8988T (cell line): ENCODE measurements around the gene P3H2.

Experiments used
- DNase-seq: peaks from one replicate; pipeline ENCODE4 v3.0.0; 2011

Gene P3H2

DNA sequence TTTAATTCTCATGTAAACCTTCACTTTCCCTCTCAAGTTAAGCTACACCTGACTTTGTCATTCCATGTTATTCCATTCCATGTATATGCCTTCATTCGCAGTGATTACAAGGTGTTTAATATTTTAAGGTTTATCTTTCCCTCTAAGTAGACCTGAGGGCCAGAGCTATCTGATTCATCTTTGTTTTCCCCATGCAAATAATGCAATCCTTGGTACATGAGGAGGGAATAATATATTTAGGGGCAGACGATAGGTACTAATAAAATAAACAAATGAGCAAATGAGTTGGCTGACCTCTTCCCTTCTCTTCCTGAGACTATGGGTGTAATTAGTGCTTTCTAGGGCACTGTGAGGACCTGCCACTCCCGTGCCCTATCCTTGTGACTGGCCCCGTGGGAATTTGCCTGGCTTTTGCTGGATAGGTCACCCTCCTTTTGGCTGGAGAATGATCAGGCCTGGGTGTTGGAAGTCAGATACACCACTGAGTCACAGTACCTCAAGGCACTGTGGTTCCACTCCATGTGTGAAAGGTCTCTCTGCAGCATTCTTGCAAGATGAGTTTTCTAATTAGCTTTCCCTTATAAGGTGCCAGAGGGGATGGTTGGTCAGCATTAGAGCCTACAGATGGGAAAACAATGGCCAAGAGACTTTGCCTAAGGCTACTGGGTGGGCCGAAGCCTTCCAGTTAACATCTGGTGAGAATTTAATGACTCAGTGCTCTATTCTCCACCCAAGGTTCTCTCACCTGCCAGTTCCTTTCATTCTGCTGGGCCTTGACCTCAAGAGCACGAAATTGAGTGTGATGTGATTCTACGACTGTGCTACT lies 183.2 kb downstream of the P3H2 start:
- DNase-seq = no peak

DNA sequence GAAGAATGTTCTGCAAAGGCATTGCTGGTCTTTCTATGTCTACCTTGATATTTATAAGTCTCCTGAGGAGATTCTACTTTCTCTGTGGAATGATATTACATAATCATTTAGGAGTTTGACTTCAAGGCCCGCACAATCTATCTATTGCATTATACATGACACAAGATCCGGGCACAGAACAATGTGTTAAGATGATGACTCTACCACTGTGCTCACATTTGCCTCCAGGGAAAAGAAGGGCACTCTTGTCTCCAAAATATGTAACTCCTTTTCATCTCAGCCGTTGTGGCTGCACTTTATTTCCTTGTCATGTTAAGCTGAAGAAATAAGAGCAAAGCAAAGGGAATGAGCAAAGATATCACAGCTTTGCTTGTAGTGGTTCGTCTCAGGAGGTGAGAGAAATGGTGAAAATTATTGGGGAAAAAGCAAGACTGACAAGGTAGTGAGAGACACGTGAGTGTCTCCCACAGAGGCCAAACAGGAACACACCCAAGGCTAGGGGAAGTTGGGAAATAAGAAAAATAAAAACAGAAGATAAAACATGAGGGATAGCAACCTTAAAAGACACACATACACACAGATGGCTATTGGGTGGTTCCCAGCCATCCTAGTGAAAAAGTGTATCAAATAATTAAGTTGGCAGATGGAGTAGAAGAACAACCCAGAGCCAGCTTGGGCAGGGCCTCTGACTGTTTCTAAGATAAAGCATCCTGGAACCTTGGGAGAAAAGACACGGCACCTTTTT lies 184.3 kb downstream of the P3H2 start:
- no peak for DNase-seq

DNA sequence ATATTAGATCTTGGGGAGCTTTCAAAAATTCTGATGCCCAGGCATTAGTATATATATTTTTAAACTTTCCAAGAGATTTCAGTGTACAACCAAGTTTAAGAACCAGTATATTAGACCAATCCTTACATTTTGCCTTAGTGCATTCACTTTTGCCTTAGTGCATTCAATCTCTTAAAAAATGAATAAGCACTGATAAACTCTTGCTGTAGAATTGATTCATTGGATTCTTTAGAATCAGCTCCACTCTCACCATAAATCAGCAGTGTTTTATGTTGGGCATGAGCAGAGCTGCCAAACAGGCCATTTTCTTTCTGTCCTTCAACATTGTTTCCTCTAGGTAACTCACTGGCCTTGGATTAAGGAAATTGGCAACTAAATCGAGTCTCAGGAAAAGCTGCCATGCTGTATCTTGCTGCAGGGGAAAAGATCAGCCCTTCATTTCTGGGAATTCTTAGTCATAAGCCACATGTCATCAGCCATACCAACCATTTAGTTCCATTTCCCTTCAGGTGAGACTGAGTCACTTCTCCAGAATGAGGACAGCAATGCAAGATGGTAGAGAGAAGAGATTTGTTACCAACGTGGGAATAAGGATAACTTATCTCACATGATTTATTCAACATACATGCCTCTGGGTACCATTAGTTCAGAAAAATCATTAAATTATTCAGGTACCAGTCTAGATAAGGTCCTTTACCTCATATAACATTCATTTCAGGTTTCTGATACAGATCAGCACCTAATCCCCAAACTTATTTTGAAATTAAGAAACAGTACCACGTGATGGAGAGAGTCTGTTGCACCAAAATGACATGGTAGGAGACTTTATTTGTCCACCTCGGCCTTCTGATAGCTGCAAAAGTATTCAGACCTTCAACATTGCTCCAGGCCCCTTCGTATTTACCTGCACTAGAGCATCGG lies 192.5 kb downstream of the P3H2 start:
- no peak for DNase-seq

DNA sequence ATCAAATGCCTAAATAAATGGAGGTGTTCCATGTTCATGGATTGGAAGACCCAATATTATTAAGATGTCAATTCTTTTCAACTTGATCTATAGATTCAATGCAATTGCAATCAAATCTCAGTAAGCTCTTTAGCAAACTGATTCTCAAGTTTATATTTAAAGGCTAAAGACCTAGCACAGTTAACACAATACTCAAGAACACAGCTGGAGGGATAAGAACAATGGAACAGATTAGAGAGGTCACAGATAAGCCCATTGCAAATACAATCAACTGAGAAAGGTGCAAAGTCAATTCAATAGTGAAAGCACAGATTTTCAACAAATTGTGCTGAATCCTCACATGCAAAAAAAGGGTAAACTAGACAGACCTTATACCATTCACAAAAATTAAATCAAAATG lies 198.9 kb downstream of the P3H2 start:
- no peak for DNase-seq

DNA sequence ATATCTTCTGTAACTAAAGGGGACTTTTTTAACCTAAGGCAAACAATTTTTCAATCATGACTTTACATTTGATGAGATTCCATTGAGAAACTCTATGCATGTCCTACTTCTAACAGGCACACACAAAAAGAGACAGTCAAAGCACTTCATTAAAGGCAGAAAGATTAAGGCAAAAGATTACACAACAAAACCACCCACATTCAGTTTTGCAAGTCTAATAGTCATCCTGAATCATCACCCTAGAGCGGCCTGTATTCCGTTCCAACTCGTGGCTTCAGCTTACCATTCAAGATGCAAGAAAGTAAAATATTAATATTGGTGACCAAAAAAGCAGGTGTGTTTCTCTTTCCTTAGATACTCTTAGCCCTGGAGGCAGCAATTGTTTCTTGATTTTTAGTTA lies 205.9 kb downstream of the P3H2 start:
- no peak for DNase-seq

DNA sequence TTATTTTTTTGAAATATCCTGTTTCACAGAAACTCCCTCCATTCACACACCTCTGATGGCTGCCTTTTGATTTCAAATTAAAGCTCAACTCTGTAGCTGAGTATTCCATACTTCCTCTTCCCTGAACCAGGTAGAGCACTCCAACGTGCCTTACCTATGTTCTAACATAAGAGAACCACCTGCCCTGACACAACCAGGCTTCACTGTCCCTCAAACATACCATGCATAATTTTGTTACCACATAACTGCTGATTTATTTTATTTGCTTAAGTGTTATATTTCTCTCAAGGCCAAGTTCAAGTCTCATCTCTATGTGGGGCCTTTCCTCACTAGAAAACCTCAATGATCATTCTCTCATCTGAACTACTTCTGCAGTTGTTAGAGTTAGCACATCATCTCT lies 209.7 kb downstream of the P3H2 start:
- no peak for DNase-seq

DNA sequence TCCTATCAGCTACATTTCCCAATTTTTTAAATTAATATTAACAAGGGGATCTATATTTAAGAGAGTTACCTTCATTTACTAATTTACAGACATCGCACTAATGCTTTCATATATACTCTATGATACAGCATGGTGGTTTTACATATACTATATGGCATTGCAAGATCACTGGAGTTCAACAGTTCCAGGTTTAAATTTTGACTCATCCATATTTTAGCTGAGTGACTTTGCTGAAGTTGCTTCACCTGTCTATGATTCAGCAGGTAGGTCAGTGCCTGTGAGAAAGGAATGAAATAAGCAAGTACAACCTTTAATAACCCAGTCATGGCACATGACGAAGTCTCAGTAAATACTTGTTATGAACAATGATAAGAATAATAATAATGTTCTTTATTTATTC lies 211.1 kb downstream of the P3H2 start:
- DNase-seq = no peak

DNA sequence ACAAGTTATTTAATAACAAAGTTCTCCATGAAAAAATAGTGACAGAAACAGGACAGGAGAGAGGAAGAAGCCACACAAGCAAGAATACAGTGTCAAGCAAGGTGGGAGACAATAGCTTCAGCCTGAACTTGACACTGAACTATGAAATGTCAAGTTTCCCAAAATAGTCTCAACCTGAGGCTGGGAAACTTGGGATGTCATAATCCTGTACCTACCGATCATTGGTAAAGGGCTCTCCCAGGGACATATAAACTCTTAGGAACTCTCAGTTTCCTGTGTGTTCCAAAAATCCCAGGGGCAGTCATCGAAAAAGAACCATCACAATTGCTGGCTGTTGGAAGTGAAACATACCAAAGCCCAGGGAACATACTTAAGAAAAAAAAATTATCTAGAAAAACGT lies 211.6 kb downstream of the P3H2 start:
- no peak for DNase-seq

DNA sequence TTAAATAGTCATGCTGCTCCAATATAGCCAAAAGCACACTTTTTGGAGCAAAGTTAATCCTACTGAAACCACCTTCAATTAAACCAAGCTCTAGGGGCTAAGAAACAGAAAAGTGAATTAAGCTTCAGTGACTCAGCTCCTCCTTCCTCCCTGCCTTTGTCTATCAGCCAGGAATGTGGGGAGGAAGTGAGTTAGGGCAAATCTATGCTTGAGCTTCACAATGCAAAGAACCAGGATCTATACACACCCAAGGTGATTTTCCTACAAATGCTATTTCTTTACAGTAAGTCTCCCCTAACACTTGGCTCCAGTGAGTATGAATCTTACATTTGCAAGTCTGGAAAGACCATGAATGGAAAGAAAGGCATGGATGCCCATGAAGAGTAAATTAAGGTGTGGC lies 212.1 kb downstream of the P3H2 start:
- no peak for DNase-seq

DNA sequence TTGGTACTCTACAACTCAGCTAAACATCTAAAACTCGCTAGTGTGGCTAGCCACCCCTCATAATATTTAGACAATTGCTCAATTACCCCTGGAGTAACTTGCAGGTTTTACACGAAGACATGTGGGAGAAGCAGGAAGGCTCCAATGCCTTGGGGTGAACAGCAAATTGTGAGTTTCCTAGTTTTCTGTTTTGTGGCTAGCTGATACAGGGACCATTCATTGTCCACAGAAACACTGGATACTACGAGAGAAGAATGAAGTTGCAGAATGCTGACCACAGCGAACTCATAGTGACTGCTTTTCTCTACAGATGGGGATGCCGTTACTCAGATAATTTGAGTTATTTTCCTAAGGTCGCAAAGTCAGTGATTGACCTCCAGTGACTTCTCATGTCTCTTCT lies 212.9 kb downstream of the P3H2 start:
- no peak for DNase-seq
